Stimulated activated naive CD8-positive, alpha-beta T cell treated with anti-CD3 and anti-CD28 coated beads, Interleukin-15, Interleukin-2, amounts not matched to agents 100 U/mL and 50 U/mL, for 24 hours (primary cell): ENCODE measurements around the gene MAN2B2.
"Not testable (repeated sequence)": the region's sequence is repeated elsewhere in the genome, so short reads cannot be mapped to it uniquely, and the experiment has no call there.

Experiments used
- ATAC-seq: fragments of 150-1000 bp; cut with Tn5 transposase; one replicate; pipeline ENCODE4 v1.10.0; 2021
- DNase-seq: peaks from one replicate; pipeline ENCODE4 v3.0.0; 2021

The MAN2B2 gene

DNA sequence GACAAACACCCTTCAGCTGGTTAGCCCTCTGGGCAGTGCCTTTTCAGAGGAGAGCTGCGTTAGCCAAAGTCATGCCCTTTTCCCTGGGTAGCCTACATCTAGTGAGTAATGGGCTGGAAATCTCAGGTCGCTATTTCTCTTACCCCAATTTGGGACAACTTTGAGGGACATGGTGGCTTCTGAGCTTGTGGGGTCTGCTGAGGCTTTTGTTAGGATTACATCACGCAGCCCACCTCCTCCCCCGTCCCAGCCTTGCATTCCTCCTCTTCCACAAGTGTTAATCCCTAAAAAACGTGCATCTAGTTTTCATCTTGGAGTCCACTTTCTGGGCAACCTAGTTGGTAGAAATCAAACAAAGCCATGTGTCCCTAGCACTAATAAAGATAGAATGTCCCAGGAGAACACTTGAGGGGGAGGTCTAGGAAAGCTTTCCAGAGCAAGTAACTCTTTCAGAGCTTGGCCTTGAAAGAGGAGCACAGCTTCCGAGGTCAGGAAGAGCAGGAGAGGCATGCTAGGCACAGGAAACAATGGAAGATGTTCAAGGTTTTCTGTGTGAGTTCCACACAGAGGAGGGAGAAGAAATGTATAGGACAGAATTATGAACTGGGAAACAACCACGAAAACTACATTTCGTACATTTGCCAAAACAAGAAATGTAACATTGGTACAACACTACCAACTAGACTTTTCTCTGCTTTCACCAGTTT lies 68.3 kb downstream of the MAN2B2 start:
- no peak for DNase-seq
- ATAC-seq = no peak

DNA sequence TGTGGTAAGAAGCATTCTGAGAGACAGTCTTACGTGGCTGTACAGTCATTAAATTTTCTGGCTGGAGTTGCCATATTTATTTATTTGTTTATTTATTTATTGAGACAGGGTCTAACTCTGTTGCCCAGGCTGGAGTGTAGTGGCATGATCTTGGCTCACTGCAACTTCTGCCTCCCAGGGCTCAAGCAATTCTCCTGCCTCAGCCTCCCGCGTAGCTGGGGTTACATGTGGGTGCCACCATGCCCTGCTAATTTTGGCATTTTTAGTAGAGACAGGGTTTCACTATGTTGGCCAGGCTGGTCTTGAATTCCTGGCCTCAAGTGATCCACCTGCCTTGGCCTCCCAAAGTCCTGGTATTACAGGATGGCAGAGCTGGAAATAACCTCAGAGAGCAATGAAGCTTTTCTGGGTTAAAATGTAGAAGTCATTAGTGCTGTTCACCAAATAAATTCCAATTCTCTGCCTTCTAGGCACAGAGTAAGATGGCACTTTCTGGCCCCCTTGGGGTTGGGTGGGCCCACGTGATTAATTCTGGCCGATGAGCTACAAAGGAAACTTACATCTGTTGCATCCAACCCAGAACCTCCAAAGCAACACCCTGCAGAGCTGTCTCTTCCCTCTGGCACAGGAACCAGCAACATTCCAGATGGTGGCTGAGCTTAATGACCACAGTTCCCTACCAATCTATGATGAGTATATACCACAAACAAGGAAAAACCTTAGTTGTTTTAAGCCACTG lies 70.0 kb downstream of the MAN2B2 start:
- no peak for ATAC-seq
- no peak for DNase-seq

DNA sequence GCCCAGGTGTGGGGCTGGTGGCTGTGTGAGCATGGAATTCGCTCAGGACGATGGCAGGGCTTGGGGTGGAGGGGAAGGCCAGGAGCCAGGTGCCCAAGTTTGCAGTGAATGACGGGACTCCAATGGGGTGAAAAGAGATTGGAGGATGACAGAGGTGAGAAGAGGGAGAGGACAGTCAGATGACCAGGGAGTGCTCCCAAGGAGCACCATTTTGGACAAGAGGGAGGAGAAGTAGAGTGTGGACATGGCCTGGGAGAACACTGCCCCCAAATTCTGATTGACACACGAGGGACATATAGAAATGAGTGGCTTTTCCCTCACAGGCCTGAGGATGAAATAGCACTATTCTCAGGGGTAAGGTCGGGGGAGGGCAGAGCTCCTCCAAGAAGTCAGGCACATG lies 72.2 kb downstream of the MAN2B2 start:
- DNase-seq = no peak
- ATAC-seq = no peak

DNA sequence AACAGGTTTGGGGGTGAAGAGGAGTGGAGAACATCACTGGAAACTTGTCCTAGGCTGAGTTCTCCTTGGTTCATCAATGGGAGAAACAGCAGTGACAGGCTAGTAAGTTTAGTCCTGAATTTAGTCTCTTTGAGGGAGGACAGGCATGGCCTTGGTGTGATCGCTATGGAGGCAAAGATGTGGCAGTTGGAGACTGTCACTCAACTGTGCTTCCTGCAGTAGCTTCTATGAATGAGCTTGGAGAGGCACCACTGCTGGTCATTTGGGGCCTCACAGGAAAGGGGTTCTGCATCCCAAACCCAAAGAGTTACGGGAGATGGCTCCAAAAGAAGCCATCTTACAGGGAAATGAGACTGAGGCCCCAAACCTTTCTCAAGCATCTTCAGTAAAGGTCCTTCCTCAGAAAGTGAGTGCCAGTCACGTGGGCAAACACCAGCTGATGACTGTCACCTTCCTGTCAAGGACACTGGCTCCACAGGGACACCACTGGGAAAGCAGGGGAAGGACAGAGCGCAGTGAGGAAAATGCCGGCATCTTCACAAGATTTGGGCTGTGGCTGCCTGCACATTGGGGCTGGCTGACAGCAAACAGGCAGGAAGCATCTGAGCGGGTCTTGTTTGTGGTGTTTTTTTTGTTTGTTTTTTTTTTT lies 72.7 kb downstream of the MAN2B2 start:
- ATAC-seq = no peak

DNA sequence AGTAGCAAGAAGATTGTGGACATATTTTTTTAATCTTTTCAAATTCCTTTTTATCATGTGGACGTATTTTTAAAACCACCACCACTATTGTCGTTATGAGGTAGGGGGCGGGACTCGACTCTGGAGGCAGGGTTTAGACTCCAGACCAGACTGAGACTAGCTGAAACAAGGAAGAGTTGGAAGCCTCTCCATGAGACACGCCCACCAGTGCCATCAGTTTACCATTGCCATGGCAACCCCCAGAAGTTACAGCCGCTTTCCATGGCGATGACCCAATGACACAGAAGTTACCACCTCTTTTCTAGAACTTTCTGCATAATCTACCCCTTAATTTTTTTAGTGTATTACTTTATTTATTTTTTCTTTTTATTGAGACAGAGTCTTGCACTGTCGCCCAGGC lies 74.2 kb downstream of the MAN2B2 start:
- no peak for ATAC-seq
- no peak for DNase-seq

More for the DNA sequence above, 72.7 kb downstream of the MAN2B2 start:
- DNase-seq = no peak

DNA sequence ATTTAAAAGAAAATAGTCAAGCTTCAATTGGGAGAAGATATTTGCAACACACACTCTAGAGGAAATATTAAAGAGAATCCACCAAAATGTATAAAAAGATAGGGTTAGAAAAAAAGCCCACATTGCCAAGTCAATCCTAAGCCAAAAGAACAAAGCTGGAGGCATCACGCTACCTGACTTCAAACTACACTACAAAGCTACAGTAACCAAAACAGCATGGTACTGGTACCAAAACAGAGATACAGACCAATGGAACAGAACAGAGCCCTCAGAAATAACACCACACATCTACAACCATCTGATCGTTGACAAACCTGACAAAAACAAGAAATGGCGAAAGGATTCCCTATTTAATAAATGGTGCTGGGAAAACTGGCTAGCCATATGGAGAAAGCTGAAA lies 79.2 kb downstream of the MAN2B2 start:
- not testable (repeated sequence) for ATAC-seq, DNase-seq

DNA sequence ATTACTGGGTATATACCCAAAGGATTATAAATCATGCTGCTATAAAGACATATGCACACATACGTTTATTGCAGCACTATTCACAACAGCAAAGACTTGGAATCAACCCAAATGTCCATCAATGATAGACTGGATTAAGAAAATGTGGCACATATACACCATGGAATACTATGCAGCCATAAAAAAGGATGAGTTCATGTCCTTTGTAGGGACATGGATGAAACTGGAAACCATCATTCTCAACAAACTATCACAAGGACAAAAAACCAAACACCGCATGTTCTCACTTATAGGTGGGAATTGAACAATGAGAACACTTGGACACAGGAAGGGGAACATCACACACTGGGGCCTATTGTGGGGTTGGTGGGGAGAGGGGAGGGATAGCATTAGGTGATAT lies 80.3 kb downstream of the MAN2B2 start:
- DNase-seq, ATAC-seq: not testable (repeated sequence)

DNA sequence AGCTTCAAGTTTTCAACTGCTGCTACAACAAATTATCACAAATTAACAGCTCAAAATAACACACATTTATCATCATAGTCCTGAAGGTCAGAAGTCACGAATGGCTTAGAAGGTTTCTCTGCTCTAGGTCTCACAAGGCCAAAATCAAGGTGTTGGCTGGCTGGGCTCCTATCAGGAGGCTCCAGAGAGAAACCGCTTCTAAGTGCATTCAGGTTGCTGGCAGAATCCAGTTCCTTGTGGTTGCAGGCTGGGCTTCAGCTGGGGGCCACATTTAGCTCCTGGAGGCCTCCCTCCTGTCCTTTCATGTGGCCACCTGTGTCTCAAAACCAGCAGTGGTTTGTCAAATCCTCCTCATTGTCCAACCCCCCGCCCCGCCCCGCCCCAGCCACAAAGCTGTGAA lies 80.9 kb downstream of the MAN2B2 start:
- no peak for DNase-seq

DNA sequence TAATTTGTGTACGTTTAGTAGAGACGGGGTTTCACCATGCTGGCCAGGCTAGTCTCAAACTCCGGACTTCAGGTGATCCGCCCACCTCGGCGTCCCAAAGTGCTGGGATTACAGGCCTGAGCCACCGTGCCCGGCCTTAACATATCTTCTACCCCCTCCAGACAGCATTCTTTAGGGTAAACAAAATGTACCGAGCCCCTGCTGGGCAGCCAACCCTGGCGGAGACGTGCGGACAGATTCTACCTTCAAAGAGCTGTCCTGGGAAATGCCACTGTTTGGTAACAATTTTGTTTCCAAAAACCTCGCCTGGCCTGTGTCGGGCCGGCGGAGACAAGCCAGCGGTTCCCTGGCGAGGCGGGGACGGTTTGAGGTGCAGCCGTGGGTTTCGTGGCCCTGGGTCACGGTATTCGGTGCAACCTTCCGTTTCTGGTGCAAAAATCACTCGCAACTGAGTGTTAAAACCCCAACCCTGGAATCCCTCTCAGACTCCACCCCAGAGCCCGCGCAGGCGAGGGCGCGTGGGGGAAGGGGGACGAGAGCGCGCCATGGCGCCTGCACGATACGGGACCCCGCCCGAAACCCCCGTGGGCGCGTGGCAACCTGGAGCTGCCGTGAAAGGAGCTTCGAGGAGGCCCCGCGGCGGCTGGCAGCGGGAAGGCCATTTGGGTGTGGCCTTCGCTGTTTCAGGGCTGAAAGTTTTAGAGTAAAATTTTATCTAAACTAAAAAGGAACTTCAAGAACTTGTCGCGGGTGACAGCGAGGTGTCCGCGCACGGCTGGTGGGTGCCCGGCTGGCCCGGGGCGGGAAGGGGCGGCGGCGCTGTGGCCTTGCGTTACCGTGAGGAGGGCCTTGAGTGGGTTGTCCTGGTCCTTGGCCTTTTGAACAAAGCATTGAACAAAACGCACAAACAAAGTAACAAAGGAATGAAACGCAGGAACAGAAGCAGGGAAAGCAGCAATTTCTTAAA lies 82.5 kb downstream of the MAN2B2 start:
- DNase-seq (no peak), ATAC-seq (no peak)

More for the DNA sequence above, 80.9 kb downstream of the MAN2B2 start:
- no peak for ATAC-seq

DNA sequence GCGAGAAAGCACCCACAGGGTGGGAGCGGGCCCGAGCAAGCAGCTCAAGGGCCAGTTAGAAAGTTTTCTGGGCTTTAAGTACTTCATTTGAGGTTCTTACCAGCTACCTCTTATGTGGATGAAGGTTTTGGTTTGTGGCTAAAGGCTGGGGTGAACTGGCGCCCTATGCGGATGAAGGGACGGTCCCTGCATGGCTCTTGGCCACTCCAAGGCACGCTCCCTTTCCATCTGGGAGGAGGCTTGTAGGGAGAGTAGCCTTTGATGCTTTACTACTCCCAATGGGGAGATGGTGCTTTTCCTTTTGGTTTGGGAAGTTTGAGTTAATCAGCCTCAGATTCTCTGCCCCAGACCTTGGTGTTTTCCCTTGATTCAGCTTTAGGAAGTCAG lies 83.2 kb downstream of the MAN2B2 start:
- DNase-seq = no peak
- peak; percentile 50 for ATAC-seq

DNA sequence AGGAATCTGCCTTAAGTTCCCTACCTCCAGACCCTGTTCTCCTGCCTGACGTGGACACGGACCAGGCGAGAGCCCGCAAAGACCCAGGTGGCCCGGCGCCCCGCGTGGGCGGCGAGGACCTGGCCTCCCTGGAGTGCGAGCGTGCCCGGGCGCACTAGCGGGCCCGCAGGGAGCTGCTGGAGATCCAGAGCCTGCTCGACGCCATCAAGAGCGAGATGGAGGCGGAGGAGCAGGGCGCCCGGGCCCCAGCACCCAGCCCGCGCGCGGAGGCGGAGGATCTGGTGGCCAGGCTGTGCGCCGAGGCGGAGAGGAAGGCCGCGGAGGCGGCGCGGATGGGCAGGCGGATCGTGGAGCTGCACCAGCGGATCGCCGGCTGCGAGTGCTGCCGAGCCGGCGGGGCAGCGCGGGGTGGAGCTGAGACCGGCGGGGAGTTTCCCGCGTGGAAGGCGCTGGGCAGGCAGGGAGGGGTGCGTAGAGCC lies 83.6 kb downstream of the MAN2B2 start:
- ATAC-seq = peak; percentile 74
- DNase-seq = peak; percentile 63

DNA sequence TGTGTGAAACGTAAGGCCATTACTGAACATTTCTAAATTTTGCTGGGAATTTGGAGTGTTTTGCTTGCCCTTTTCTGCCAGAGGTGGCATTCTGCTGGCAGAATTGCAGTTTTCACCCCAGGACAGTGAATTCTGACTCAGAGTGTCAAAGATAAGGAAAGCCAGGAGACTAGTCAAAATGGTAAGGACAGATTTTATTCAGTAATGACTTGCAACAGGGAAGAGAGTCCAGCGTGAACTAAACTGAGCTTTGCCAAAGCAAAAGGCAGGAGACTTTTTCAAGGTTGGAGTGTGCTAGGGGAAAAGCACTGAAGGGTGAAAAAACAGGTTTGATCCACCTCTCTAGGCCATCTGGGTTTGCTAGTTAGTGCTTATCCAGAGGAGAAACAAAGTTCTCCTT lies 84.9 kb downstream of the MAN2B2 start:
- ATAC-seq (no peak), DNase-seq (no peak)

DNA sequence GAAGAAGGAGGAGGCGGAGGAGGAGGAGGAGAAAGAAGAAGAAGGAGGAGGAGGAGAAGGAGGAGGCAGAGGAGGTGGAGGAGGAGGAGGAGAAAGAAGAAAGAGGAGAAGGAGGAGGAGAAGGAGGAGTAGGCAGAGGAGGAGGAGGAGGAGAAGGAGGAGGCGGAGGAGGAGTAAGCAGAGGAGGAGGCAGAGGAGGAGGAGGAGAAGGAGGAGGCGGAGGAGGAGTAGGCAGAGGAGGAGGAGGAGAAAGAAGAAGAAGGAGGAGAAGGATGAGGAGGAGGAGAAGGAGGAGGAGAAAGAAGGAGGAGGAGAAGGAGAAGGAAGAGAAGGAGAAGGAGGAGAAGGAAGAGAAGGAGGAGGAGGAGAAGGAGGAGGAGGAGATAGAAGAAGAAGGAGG lies 85.4 kb downstream of the MAN2B2 start:
- ATAC-seq (no peak), DNase-seq (no peak)

DNA sequence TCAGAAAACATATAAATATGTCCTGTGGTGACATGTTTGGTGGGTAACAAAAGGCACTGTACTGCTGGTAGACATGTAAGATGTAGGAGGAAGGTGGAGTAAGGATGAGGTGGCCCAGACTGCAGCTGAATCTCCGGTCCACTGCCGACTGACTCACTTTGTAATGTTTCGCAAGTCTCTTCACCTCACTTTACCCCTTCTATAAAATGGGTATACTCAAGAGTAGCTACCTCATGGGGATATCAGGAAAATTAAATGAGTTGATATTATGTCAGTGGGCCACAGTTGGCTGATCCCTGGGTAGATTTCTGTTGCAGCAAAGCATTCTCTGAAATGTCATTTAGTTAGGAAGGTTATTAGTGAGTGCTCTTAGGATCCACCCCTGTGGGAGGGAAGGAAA lies 87.6 kb downstream of the MAN2B2 start:
- no peak for ATAC-seq
- DNase-seq = no peak

DNA sequence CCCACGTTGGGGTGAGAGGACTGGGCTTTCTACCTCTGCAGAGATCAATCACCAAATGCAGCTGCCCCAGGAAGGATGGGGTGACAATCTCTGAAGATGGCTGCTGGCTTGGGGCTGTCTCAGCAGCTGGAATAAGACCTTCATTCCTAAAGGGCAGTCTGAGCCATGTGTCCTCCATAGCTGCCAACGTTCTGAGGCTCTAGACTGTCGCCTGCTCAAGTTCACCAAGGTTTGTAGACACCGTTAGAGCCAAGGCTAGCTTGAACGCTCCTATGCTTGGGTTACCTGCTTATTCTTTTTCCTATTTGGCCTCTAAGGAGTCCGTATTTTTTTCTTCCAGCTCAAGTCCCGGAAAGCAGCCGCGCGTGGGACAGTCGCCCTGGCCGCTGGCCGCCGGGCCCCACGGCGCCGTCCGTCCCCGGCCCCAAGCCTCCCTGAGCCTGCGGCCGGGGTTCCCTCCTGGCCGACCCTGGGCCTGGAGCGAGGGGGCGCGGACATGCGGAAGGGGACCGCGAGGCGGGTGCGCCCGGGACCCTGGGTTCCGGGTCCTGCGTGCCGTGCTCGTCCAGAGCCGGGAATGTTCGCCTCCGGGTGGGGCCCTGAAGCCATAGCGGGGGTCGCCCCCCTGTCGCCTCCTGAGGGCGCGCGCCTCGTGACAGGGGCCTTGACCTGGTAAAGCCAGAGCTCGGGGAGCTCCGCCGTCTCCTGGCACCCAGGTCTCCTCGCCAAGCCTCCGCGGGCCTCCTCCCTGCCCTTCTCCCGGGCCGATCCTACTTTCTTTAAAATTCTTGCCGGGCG lies 88.8 kb downstream of the MAN2B2 start:
- DNase-seq (no peak), ATAC-seq (peak; percentile 10)

DNA sequence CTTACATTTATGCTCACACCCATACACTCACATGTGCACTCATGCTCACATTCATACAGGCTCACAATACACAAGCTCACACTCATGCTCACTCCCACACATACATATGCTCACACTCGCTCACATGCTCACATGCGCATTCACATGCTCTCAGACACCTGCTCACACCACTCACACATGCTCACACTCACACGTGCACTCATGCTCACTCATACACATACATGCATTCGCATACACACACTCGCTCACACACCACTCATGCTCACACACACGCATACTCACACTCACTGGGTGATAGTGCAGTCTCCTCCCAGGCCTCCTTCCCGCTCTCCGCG lies 90.3 kb downstream of the MAN2B2 start:
- DNase-seq (no peak), ATAC-seq (no peak)

DNA sequence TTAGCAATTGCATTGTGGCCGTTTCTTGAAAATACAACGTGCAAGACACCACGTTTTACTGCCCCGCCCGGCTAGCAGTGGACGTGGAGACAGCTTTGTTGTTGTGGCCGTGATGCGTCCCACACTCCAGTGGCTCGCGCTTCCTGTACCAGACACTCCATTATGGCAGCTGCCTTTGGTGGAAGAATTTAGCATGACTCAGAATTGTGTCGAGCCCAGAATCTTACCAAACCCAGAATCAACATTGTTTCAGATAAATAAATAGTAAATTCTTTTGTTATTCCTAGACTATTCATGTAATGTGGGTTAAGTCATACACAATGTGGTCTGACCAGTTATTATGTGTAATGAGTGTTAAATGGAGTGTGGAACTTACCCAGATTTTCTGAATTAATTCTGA lies 93.4 kb downstream of the MAN2B2 start:
- ATAC-seq (no peak), DNase-seq (no peak)

DNA sequence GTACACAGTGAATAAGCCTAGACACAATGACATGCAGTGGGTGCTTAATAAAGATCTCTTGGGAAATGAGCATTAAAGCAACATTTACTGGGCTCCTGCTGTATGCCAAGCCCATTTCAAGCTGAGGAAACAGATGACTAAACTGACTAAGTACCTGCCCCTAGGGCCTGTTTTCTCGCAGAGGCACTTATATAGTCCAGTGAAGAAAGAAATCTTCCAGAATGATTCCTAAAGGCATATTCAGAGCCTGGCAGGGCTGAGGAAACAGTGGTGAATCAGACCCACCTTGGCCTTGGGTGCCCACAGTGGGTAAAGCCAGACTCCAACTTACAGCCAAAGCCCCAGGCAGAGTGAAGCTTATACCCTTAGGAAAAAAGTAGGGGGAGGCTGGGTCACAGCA lies 96.7 kb downstream of the MAN2B2 start:
- ATAC-seq (no peak), DNase-seq (no peak)

DNA sequence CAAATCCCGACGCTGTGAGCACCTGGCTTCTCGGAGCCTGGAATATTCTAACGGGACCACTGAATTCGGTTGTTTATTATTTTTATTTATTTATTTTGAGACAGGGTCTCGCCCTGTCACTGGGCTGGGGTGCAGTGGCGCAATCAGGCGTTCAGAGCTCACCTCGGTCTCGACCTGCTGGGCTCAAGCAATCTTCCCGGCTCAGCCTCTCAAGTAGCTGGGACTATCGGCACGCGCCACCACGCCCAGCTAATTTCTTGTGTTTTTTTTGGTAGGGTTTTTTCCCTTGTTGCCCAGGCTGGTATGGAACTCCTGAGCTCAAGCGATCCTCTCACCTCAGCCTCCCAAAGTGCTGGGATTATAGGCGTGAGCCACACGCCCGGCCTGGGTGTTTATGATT lies 97.1 kb downstream of the MAN2B2 start:
- ATAC-seq (no peak), DNase-seq (no peak)

DNA sequence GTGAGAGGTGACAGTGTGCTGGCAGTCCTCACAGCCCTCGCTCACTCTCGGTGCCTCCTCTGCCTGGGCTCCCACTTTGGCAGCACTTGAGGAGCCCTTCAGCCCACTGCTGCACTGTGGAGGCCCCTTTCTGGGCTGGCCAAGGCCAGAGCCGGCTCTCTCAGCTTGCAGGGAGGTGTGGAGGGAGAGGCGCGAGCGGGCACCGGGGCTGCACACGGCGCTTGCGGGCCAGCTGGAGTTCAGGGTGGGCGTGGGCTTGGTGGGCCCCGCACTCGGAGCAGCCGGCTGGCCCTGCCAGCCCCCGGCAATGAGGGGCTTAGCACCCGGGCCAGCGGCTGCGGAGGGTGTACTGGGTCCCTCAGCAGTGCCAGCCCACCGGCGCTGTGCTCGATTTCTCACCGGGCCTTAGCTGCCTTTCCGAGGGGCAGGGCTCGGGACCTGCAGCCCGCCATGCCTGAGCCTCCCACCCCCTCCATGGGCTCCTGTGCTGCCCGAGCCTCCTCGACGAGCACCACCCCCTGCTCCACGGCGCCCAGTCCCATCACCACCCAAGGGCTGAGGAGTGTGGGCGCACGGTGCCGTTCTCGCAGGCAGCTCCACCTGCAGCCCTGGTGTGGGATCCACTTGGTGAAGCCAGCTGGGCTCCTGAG lies 97.7 kb downstream of the MAN2B2 start:
- not testable (repeated sequence) for DNase-seq, ATAC-seq
